ENCODE results near the gene ZFYVE26. TPM values are rescaled to one million over a fixed set of nuclear protein-coding genes. Genes with fewer than 3 reads are reported as not detected.

Gene ZFYVE26
- 56.0 TPM for total RNA-seq

DNA sequence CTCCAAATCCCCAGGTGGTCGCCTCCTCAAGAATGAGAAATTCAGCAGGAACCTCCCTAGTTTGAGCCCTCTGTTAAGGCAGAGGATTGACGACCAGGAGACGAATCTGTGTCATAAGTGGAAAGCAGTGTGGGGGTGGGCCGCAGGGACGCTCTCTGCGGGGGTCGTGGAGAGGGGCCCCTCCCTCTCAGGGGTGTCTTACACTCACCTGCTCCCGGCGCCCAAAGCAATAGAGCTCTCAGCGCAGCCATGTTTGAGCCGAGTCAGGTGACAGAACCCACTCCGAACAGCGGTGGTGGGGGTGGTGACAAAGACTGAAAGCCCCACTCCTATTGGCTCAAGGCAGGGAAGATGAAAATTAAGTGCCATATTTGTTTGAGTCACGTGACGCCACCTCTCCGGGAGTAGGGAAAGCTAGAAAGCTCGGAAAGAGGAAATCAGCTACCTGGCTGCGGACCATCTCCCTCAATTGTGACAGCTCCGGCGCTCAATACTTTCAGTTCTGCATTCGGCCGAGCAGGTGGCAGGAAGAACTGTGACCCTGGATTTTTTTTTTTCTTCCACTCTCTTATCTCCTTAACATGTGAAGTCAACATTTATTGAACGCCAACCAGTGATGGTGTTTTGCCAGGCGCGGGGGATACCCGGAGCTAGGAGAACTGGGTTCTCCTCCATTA lies at the start of gene ZFYVE26:
Gene ZFYVE26, minus strand, starts transcription at position 265 of the 677 bp plus-strand sequence. CDS start 627 bp downstream, outside the sequence.

DNA sequence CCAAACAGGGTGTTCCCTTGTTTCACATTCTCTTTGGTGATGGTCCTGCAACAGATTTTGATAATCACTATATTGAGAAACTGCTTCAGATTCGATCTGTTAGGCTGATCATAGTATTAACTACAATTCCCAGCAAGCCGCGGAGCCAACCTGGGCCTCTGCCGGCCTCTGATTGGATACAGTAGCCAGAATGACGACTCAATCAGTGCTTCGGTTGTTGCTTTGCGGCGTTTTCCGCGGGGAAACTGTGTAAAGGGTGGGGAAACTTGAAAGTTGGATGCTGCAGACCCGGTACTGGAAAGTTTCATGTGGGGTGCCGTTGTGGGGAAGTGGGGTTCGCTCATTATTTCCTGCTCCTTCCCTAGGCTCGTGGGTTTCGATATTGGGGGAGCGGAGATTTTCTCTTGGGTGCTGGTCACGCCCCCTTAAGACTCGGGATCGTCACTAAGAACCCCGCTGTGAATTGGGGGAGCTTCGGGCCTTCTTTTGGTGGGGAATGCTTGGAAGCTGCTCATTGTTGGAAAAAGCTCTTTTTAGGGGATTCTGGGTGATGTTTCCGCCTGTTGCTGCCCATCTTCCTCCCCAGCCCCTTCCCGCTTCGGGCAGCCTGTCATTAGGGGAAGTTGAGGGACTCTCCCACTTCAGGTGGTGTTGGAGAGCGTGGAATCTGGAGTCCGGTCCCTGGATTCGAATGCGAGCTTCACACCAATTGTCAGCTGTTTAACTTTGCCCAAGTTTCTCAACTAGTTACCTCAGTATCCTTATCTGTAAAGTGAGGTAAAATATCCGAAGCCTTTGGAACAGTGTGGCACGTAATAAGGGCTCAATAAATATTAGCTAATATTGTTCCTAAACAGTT lies 3.4 kb upstream of the ZFYVE26 start, which contains the start of gene RAD51B:
Gene RAD51B, plus strand, starts transcription at position 217 of the 859 bp plus-strand sequence.

DNA sequence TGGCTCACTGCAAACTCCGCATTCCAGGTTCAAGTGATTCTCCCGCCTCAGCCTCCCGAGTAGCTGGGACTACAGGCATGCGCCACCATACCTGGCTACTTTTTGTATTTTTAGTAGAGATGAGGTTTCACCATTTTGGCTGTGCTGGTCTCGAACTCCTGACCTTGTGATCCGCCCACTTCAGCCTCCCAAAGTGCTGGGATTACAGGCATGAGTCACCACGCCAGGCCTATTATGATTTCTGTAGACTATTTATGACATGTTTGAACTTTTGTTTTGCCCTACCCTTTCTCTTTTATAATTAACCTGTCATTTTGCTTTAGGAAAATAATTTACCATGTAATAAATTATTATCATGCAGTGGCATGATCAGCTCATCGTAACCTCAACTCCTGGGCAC lies 114.9 kb downstream of the ZFYVE26 start, which contains the start of gene RDH12:
Gene RDH12, plus strand, starts transcription at position 395 of the 400 bp plus-strand sequence. CDS start 20,757 bp downstream, outside the sequence.

Small RNA genes lying within 50 kb of the gene (small RNA-seq; reads per million reads assigned to genes)
- gene AL049779.3 (ENCODE audit: low replicate concordance) (not detected), gene RN7SL369P (ENCODE audit: low replicate concordance) (not detected)

Other genes with a start within 250 kb of the ZFYVE26 start
- gene PIGH, start 216.3 kb downstream of the ZFYVE26 start, total RNA-seq = 29.4 TPM
- 40.7 TPM for gene ARG2, start 196.7 kb downstream of the ZFYVE26 start, total RNA-seq
- gene VTI1B, start 142.0 kb downstream of the ZFYVE26 start, total RNA-seq = 62.0 TPM
- 124 TPM for gene RDH11, start 120.8 kb downstream of the ZFYVE26 start, total RNA-seq
- gene RDH12, start 114.7 kb downstream of the ZFYVE26 start, total RNA-seq = not detected
- gene RAD51B, start 3.2 kb upstream of the ZFYVE26 start, total RNA-seq = 13.5 TPM